HG02759 (cell line): ENCODE measurements around the gene PMEPA1.

Experiments used
- ATAC-seq: cut with Tn5 transposase; IDR thresholded peaks from one replicate; pipeline ENCODE4 v1.9.1; 2021; ENCODE audit warnings: mild to moderate bottlenecking, moderate library complexity; ENCODE audit not compliant: unreplicated experiment

The PMEPA1 gene

DNA sequence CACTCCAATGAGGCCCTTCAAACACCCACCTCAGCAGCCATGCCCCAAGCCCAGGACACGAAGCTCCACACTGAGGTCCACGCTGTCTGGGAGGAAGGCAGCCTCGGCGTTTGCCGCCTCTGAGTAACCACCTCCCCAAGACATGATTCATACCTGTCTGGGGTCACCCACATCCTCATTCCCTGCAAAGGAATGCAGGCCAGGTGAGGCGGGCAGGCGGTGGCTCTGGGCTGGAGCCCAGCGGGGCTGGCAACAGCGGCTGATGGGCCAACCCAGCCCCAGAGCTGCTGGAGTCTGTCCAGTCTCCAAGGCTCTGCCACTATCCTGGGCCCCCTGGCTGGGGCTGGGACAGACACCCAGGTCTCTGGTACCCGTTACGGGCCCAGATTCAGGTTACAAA lies 14.8 kb downstream of the PMEPA1 start:
- no peak for ATAC-seq

DNA sequence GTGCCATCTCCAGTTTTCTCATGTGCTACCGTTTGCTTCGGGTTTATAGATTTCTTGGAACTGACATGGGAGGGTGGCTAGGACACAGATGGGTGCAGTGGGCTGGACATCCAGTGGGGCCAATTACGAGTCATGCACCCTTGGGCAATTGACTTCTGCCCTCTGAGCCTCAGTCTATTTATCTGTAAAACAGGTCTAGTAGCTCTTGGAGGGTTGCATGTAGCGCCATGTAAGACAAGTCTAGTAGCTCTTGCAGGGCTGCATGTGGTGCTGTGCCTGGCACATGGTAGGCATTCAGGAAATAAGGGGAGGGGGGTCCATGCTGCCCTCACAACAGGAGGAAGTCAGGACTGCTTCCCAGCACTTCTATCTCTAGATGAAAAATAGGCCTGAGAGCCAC lies 15.3 kb downstream of the PMEPA1 start:
- no peak for ATAC-seq

DNA sequence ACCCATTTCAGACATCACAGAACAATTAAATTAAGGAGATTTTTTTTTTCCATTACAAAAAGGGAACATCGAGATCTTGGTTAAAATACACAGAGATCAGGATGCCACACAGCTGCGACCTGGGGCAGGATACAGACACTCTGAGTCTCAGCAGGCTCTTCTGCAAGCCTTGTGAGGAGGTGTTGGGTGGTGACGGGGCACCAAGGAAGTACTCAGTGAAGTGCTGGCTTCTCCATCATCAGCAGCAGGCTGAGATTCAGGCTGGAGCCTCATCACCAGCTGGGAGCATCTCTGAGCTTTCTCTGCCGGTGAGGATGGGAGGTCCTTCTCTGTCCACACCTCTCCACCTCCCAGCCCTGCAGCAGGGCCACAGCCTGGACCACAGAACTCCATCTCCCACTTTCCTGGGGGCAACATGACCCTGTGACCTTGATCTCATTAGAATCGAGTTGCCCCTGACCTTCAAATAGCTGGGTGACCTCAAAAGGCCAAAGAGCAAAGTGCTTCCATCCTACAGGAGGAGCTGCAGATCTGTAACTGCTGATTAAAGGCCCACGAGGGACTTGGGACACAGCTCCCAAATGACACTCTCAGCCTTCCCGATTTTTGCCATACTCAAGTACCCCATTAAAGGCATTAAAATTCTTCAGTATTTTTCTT lies 16.0 kb downstream of the PMEPA1 start:
- ATAC-seq = no peak

DNA sequence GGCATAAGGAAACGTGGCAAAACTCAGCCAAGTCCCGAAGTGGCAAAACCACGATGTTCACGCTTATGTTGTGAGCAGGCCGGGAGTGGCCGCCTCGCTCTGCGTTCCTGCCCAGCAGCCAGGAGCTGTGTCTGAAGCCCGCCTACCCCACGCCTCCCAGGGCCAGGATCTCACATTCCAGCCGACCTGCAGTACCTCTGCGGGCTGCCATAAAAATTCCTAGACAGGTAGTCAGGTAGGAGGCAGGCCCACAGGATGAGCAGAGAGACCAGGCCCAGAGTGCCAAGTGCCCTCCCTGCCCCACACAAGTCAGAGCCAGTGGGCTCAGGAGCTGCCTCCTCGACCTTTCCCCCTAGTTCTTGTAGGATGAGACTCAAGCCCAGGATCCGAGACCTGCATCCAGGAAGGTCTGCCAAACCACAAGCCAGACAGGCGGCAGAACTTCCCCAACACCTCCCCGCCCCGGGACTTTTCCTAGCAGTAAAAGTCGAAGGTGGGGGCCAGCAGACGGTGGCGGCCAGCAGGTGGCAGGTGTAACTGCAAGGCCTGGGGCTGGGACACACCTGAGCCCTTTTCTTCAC lies 16.7 kb downstream of the PMEPA1 start:
- no peak for ATAC-seq

DNA sequence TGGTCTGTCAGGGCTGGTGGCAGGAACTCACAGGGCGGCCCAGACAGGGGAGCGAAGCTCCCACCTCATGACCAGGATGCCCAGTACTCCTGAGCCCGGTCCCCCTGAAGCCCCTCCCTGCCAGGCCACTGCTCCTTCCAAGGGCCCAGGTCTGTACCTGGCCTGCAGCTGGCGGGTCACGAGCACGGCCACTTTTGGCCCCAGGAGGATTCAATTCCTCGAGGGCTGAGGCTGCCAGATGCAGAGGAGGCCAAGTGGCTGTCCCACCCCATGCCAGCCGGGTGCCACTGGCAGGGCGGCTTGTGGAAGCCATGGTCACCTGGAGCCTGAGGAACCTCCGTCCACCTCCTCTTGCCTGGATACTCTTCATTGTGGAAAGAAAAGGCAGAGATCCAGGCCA lies 17.4 kb downstream of the PMEPA1 start:
- ATAC-seq = no peak

DNA sequence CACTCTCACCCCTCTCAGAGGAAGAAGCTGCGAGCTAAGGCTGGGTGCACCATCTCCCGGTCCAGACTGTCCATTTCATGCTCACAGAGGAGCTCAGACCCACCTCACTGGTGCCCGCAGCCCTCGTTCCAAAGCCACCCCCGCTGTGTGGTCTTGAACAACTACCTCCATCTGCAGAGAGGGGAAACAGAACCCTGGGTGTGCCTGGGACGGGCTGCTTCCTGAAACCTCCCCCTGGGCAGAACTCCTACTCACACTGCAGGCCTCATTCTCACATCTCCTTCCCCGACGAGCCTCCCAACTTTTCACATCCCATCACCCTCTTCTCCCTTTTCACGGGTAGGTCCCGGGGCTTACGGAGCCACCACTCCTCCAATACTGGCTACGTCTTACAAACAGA lies 18.1 kb downstream of the PMEPA1 start:
- ATAC-seq = no peak

DNA sequence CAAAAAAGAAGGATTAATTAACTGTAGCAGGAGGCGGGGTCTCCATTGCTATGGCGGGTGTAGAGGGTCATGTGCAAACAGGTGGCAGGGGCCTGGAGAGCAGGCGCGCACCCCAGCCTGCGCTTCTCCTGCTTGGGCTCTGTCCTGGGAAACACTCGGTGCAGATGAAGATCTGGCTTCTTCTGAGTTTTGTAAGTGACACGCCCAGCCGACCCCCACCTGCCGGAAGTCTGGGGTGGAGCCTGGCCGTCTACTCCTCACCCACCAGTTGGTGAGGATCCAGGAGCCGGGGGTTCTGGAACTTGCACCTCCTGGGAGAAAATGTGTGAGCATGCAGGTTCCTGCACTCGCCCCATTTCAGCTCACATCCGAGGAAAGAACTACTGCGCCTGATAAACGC lies 19.3 kb downstream of the PMEPA1 start:
- no peak for ATAC-seq

DNA sequence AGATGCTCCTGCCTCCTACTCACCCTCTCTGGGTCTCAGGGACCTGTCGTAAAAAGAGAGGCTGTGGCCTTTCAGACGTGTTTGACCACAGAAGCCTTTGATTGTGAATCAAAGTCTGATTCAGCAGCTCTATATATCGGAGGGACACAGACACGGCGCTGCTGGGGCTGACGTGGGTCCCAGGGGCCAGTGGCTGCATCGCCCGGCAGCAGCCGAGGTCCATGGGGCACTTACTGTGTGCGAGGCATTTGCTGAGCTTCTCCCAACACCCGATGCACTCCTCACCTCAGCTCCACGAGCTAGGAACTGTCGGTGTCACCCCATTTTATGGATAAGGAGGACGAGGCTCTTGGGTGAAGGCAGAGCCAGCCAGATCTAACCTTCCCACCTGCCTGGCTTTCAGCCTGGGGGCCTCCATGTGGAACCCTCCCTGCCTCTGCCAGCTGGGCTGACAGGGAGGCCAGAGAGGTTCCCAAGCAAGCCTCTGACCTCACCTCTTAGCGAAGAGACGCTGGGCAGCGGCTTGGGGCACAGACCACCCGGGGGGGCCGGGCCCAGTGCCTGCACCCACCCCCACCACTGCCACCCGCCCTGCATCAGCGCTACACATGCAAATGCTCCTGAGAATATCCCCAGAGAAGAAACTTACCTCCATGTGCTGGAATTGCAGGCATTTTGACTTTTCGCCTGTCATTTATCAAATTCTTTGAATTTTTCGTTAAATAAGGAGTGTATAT lies 19.9 kb downstream of the PMEPA1 start:
- ATAC-seq = no peak

DNA sequence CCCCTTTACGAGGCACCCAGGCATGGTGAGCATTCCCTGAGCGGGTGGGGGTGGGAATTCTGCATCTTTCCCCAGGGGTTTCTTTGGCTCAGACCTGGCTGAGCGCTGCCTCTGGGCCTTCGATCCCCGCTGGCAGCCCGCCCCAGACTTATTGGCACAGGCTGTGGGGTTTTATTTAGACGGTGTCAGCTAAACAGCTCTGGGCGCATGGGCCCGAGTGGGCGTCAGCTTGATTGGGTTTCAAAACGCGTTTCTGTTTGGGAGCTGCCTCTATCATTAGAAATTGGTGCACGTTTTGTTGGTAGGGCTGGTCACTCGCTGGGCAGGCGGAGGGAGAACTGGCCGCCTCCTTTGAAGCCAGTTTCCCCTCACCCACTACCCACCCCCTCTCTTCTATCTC lies 21.0 kb downstream of the PMEPA1 start:
- no peak for ATAC-seq

DNA sequence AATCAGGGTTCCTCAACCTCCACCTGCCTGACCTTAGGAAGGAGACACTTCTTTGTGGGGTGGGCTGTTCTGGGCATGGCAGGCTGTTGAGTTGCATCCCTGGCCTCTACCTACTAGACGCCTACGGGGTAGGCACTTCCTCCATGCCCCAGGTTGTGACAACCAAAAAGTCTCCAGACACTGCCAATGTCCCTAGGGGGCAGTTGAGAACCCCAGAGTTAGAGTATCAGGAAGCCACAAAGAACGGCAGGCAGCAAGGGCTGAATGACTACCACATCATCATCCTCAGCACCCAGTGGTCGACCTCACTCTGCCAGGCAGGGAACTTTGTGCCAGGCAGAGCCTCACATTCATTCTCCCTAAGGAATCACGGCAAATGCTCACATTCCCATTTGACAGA lies 21.5 kb downstream of the PMEPA1 start:
- no peak for ATAC-seq

DNA sequence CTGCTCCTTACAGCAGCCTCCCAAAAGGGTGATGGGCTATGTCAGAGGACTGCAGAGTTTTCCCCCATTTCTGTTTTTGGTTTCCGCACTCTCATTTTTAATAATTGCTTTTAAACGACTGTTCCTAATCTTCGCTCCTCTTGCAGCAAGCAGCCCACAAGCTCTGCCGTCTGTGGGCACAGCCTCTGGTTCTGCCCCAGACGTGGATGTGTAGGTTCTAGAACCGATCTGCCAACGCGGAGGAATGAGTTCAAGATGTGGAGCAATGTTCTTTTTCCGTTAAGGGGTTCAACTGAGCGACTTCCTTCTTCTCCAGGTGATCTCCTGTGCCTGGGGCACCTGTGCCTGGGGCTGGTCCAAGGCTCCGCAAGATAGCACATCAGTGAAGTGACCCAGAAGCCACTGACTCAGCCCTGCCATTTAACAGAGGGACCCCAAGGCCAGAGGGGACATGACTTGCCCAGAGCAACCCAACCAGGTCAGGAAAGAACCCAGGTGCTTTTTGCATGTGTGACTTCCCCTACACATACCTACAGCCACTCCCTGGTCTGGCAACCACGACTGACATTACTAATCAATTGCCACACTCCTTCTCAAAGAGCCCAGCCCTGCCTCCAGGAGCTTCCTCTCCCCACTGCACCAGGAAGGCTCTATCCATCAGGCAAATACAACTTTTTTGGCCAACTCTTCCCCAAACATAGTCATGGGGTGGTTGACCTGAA lies 22.7 kb downstream of the PMEPA1 start:
- ATAC-seq = no peak

DNA sequence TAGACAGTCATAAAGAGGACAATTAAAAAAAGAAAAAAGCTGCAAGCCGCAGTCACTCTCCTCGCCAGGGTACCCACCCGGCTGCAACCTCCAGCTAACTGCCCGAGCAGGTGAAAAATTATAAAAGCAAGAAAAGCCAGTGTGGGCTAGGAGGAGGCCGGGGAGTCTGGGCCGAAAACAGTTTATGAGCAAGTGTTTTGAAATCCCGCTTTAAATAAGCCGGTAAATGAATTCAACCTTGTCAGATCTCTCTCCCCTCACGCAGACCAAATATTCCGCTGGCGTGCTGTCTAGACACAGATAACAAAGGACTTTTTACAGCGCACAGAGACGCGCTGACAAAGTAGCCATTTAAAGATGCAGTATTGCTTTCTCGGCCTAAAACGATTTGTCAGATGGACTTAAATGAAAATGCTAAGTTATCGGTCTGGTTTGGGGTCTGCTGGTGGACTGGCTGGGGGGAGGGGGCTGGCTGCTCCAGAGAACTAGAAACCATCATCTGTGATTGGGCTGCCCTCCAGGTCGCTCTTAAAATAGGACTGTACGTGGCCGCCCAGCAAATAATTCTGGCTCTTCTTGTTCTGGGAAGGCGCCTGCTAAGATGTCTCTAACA lies 24.6 kb downstream of the PMEPA1 start:
- ATAC-seq = no peak

DNA sequence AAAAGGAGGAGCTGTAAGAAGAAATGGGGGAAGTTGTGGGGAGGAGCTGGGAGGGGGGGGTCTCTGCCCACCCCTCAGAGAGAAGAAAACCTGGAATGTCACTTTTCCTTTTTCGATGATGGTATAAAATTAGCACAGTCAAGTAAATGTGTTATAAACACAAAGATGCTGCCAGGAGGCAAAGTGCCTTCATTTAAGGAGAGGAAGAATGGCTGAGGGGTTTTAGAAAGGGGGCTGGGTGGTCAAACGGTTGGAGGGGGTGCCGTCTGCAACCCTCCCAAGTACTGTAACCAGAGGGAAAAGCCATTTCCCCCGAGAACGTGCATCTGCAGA lies 25.0 kb downstream of the PMEPA1 start:
- ATAC-seq = no peak

DNA sequence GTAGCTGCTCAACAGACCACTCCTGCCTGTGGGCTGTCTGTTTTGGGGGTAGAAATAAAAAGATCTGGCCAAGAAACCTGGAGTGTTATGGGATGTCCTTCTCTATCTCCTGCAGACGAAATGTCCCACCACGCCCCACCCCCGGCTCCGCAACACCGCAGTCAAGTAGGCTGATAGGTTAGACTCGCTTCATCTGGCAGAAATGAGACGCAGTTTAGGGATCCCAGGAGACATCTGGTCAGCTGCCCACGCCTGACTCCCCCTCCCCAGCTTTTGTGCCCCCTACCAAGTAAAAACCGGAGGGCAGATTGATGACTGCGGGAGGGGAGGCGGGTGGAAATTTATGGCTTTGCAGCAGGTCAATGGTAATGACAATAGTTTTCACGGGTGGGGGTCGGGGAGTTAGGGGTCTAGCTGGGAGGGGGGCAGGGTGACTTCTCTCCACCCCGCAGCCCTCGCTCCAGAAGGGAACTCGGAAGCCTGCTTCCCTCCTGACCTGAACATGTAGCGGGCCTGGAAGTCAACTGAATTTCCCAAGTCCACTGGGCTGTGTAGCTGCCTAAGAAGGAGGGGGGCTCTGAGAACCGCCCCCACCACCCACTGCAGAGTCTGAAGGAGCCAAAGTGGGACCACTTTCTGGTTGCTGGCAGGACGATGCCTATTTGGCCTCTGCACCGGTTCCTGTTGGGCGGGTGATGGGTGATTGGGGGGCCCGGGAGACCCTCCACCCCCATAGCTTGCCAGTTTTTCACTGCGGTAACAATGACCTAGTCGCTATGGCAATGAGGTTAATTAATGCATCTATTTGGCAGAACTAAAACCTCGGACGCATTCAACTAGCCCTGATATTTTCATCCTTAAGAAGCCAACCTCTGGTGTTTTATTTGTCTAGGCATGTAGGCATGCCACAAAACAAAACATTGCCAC lies 25.7 kb downstream of the PMEPA1 start:
- ATAC-seq = no peak

DNA sequence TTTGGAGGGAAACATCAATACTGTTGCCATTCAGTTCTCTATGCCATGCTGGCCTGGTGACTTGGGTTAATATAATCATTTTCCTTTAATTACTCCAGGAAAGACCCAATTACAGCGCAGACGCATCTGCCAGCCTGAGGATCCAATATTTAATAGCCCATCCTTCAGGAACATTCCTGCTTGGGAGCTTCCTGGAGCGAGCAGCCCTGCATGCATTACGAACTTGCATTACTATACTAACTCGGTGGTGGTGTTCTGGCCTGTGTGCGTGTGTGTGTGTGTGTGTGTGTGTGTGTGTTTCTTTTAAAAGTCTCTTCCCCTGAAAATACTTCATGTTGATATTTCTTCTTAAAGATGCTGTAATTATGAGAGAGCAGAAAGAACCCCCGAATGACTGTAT lies 26.5 kb downstream of the PMEPA1 start:
- no peak for ATAC-seq

DNA sequence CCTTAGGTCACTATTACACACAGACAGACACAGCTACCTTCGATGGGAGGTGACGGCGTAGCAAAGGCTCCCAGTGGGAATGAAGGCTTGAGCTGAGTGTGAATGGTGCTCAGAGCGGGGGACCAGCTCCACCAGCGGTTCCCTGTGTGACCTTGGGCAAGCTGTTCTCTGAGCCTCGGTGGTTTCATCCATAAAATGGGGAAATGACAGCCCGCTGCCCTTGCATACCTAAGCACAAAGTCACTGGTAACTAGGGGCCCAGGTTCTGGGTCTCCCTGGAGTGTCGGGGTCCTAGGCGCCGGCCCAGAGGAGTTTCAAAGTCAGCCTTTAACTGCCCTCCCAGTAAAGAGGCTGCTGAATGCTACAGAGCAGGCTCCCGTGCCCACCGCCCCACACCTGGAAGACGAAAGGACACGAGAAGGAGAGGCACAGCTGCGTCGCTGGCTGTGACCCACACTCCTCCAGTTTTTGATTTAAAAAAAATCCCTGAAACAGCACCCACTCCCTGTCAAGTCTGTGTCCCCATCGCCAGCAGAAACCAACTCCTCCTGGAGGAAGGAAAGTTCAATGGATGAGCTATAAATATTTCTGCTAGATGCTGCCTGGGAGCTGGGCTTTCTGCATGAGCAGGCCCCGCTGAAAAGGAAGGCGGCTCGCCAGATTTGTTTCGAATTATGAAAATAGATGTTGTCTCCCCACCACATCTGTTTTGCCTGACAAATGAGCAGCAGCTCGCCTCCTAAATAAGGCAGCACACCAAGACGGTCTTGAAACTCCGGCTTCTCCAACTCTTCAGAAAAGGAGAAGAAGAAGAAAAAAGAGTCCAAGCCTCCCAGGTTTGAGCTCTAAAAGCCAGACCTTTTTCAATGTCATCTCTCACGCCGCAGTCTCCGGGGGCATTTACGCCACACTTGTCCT lies 27.4 kb downstream of the PMEPA1 start:
- ATAC-seq = peak; percentile 26

DNA sequence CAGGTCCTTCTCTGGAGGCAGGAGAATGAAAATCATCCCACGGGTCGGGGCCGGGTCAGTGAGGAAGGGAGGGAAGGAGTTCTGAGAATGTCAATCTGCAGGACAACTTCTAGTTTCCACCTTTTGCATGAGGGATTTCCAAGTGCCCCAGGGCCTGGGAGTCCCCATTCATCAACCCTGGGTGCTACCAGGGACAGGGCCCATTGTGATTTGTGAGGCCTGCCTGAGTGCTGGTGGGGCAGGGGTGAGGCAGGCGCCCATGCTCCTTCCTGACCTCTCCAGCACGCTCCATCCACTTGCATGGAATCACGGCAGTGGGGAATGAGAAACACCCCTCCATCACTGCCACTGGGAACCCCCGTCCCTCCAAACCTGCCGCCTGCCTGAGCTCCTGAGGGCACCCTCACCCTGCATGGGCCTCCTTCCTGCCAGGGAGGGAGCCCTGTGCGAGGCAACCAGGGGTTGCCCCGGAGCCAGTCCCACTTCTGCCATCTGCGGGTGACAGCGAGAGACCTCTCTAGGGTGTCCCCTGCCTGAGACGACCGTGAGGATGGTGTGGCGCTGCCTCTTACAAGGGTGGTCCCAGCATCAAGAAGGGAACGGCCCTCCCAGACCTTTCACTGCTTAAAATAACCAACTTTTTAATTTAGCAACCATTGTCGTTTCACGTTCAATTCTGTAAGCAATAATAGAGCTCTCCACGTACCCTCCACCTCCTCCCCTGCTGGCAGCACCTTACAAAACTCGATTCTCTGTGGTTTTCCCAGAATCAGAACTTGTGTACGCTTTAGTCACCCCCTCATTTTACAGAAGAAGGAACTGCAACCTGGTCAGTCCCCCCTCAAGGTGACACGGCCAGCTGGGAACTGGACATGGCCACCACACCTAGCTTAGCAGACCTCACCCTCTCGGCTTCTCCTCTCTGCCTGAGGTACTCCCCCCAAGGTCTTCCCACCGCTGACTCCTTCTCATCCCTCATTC lies 28.6 kb downstream of the PMEPA1 start:
- peak; percentile 31 for ATAC-seq

DNA sequence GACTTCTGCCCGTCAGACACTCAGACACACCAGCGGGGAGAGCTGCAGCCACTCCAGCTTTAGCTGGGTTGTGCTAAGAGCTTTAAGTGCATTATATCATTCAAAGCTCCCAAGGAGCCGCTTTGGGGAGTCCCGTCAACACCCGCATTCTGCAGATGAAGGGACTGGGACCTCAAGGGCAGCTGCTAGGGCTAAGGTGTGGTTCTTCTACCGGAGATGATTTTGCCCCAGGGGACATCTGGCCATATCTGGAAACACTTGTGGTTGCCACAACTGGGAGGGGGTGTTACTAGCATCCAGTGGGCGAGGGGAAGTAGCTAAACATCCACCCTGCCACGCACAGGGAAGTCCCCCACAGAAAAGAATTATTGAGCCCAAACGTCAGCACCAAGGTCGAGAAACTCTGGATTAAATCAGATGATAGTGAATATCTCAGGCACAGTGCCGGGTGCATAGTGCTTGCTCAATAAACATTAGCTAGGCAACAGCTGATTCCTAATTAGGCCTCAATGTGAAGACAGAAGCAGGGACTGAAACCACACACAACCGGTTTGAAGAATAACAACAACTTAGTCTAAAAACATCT lies 29.6 kb downstream of the PMEPA1 start:
- peak; percentile 65 for ATAC-seq
